Inflammatory macrophage (primary cell): ENCODE measurements around the gene TNRC18.
"Not testable (repeated sequence)": the region's sequence is repeated elsewhere in the genome, so short reads cannot be mapped to it uniquely, and the experiment has no call there.

Experiments
- DNase-seq, 2 donors: peaks; one replicate each; pipeline ENCODE4 v3.0.0-alpha.2; 2020 to 2022

Gene TNRC18

GRCh38 chr7:5315761-5316160, 107.9 kb downstream of the TNRC18 start:
- no peak for DNase-seq

- no peak for DNase-seq
Observed at GRCh38 chr7:5314864-5315263, 108.8 kb downstream of the TNRC18 start.

GRCh38 chr7:5313076-5313885, 110.4 kb downstream of the TNRC18 start:
- not testable (repeated sequence) for DNase-seq

GRCh38 chr7:5312276-5313070, 111.2 kb downstream of the TNRC18 start:
- DNase-seq: not testable (repeated sequence)

- no peak for DNase-seq
Observed at GRCh38 chr7:5310822-5311405, 112.7 kb downstream of the TNRC18 start.

GRCh38 chr7:5309146-5309545, 114.5 kb downstream of the TNRC18 start:
- no peak for DNase-seq

GRCh38 chr7:5307221-5308142, 116.2 kb downstream of the TNRC18 start:
- DNase-seq: not testable (repeated sequence)

GRCh38 chr7:5305050-5305449, 118.6 kb downstream of the TNRC18 start:
- DNase-seq: not testable (repeated sequence)

GRCh38 chr7:5303591-5304505, 119.8 kb downstream of the TNRC18 start:
- DNase-seq: no peak

GRCh38 chr7:5303061-5303460, 120.6 kb downstream of the TNRC18 start:
- no peak for DNase-seq

- no peak for DNase-seq
Observed at GRCh38 chr7:5302577-5302976, 121.1 kb downstream of the TNRC18 start.

GRCh38 chr7:5300366-5300765, 123.3 kb downstream of the TNRC18 start:
- no peak for DNase-seq

- DNase-seq: peak in 1 of 2 donors; percentile 9
Observed at GRCh38 chr7:5296611-5297226, 126.9 kb downstream of the TNRC18 start.

GRCh38 chr7:5296015-5296610, 127.5 kb downstream of the TNRC18 start:
- no peak for DNase-seq

- no peak for DNase-seq
Observed at GRCh38 chr7:5295039-5296014, 128.3 kb downstream of the TNRC18 start.

GRCh38 chr7:5294169-5294987, 129.3 kb downstream of the TNRC18 start:
- no peak for DNase-seq

- not testable (repeated sequence) for DNase-seq
Observed at GRCh38 chr7:5291711-5292335, 131.8 kb downstream of the TNRC18 start.

- DNase-seq: no peak
Observed at GRCh38 chr7:5291301-5291700, 132.3 kb downstream of the TNRC18 start.
